KOPT-K1 (cell line): ENCODE measurements around the gene MYH9.
"Not testable (repeated sequence)": the region's sequence is repeated elsewhere in the genome, so short reads cannot be mapped to it uniquely, and the experiment has no call there.

Experiments
- H3K27ac ChIP-seq: fragments of 200-600 bp; sonication (generic); 2 replicates; pipeline ENCODE4 v1.5.1; 2016; ENCODE audit warnings: antibody characterized with exemption, mild to moderate bottlenecking, low read depth, low read length; ENCODE audit not compliant: poor library complexity, severe bottlenecking
- H3K36me3 ChIP-seq: fragments of 200-600 bp; sonication (generic); 2 replicates; pipeline ENCODE4 v1.5.1; 2017; ENCODE audit warnings: antibody characterized with exemption, mild to moderate bottlenecking, low read length, moderate library complexity; ENCODE audit not compliant: insufficient read depth
- H3K9me3 ChIP-seq: fragments of 200-600 bp; sonication (generic); 2 replicates; pipeline ENCODE4 v1.5.1; 2017; ENCODE audit warnings: antibody characterized with exemption, low read length, mild to moderate bottlenecking; ENCODE audit not compliant: insufficient read depth, poor library complexity, severe bottlenecking

The MYH9 gene

GRCh38 chr22:36271951-36272350 is 115.8 kb downstream of the MYH9 start:
- H3K36me3 ChIP-seq, result not testable (repeated sequence)

DNA sequence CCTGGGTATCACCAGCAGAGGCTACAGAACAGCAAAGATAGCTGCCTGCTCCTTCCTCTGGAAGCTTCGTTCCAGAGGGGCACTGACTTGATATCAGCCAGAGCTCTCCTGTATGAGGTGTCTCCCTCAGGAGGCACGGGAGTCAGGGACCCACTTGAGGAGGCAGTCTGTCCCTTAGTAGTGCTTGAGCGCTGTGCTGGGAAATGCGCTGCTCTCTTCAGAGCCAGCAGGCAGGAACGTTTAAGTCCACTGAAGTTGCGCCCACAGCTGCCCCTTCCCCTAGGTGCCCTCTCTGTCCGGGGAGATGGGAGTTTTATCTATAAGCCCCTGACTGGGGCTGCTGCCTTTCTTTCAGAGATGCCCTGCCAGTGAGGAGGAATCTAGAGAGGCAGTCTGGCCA is 116.5 kb downstream of the MYH9 start:
- peaks cover 14% of the 10 kb centered on the region; the same call in 1 of the 2 replicates for H3K36me3 ChIP-seq
- not testable (repeated sequence) for H3K9me3 ChIP-seq

More at GRCh38 chr22:36271951-36272350, 115.8 kb downstream of the MYH9 start:
- H3K27ac ChIP-seq, H3K9me3 ChIP-seq: not testable (repeated sequence)

DNA sequence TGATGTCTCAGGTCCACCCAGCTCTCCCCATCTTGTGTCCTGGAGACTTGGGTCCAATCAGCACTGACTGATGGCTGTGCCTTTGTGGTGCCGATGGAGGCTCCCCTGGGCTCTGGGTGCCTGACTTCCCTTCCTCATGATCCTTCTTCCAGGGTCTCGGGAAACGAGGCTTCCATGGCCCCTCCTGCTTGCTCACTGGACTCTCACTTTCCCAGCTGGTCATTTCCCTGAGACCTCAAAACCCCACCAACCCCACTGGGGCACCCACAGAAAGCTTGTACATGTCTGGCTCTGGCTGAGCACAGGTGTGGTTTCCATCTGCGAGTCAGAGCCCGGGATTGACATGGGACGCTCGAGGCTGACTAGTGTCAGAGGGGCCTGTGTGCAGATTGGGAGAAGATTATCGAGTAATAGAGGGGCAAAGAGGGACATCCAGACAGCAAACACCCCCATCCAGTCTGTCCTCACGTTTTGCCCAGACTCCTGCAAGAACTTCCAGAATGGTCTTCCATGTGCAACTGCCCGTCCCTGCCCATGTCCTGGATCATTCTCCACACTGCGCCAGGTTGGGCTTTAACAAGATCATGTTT is 119.8 kb downstream of the MYH9 start:
- H3K9me3 ChIP-seq, result no peaks in the 10 kb centered on the region
- peaks cover 29% of the 10 kb centered on the region for H3K36me3 ChIP-seq
- H3K27ac ChIP-seq, result no peak overlapping the region

More for the DNA sequence above, 116.5 kb downstream of the MYH9 start:
- H3K27ac ChIP-seq, result not testable (repeated sequence)

DNA sequence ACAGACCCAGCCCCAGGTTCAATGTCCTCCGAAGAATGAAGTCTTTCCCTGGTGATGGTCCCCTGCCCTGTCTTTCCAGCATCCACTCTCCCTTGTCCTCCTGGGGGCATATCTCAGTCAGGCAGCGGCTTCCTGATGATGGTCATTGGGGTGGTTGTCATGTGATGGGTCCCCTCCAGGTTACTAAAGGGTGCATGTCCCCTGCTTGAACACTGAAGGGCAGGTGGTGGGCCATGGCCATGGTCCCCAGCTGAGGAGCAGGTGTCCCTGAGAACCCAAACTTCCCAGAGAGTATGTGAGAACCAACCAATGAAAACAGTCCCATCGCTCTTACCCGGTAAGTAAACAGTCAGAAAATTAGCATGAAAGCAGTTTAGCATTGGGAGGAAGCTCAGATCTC is 120.7 kb downstream of the MYH9 start:
- Histone ChIP-seq H3K27ac (no peak overlapping the region), H3K9me3 (no peaks in the 10 kb centered on the region), H3K36me3 (peaks cover 36% of the 10 kb centered on the region)

- peaks cover 58% of the 10 kb centered on the region for H3K36me3 ChIP-seq
- not testable (repeated sequence) for H3K27ac ChIP-seq, H3K9me3 ChIP-seq
Observed at GRCh38 chr22:36263886-36264664, 123.7 kb downstream of the MYH9 start.

DNA sequence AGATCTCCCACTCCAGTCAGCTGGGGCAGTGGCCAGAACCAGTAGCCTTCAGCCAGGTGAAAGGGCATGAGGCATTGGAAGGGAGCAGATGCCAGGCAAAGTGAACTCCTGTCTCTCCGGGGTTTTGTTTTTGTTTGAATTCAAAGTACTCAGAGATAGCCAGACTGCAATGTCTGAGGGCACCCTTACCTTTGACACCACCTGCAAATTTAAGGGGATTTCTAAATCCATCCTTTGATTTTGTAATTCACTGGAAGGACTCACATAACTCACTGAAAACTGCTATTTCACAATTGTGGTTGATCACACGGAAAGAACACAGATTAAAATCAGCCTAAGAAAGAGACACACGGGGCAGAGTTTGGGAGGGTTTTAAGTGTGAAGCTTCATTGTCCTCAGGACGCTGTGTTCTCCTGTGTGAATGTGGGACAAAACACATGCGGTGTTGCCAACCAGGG is 124.5 kb downstream of the MYH9 start:
- not testable (repeated sequence) for H3K9me3 ChIP-seq, H3K27ac ChIP-seq
- H3K36me3 ChIP-seq, result peaks cover 61% of the 10 kb centered on the region

- not testable (repeated sequence) for H3K27ac ChIP-seq, H3K9me3 ChIP-seq
- peaks cover 64% of the 10 kb centered on the region for H3K36me3 ChIP-seq
Observed at GRCh38 chr22:36262307-36262706, 125.5 kb downstream of the MYH9 start.

GRCh38 chr22:36261675-36262074 is 126.1 kb downstream of the MYH9 start:
- H3K36me3 ChIP-seq, result peaks cover 58% of the 10 kb centered on the region
- not testable (repeated sequence) for H3K9me3 ChIP-seq, H3K27ac ChIP-seq

DNA sequence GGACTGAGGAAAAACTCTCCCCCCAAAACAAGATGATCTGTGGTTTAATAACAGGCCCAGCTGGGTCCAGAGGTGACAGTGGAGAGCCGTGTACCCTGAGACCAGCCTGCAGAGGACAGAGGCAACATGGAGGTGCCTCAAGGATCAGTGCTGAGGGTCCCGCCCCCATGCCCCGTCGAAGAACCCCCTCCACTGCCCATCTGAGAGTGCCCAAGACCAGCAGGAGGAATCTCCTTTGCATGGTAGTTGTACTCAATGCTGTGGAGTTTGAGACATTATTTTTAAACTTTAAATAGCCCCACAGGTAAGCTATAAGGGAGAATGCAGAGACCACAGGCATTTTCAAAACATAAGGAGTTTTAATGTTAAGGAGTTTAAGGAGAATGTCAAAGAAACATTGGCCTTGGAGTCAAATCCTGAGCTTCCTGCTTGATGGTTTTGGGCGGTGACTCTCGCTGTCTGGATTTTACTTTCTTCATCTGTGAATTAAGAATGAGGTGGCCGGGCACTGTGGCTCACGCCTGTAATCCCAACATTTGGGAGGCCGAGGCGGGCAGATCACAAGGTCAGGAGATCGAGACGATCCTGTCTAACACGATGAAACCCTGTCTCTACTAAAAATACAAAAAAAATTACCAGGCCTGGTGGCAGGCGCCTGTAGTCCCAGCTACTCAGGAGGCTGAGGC is 128.0 kb downstream of the MYH9 start:
- no peaks in the 10 kb centered on the region for H3K9me3 ChIP-seq
- no peak overlapping the region for H3K27ac ChIP-seq
- H3K36me3 ChIP-seq, result peaks cover 42% of the 10 kb centered on the region

DNA sequence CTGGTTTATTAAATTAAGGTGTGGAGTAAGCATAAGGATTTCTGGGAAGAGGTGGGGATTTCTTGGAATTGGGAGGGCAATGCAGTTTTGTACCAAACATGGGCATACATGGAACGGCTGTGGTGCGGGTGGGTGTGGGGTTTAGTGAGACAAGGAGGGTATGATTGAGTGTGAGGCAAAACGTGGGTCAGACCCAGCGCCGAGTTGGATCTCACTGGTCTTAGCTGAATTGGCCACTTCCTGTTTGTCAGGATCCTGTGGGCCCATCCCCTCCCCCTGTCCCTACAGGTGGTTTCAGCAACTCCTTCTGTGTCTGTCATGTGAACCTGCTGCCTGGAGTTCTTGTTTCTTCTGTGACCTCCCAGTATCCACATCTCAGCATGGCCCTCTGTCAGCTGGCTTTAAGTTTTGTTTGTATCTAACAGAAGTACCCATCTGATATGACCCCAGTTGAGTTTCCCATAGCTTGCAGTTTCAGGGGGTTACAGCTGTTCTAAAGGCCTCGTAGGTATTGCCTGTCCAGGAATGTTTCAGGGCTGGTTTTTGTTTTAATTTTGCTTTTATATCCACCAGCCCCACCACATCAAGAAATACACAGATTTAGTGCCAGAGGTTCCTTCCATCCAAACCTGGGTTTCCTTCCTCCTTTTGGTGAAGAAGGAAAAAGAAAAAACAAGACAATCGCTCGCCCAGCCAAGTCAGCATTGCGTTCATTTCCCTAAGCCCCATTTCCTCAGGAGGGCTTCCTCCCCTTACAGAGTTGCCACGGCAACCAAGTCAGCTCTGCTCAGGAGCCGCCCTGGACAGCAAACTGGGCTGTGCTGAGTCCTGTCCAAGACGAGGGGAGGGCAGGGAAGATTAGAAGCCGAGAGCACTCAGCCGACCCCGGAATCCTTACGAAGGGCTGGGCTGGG is 128.8 kb downstream of the MYH9 start:
- Histone ChIP-seq H3K36me3 (peaks cover 42% of the 10 kb centered on the region), H3K27ac (peak overlapping the region; percentile 11), H3K9me3 (no peaks in the 10 kb centered on the region)

DNA sequence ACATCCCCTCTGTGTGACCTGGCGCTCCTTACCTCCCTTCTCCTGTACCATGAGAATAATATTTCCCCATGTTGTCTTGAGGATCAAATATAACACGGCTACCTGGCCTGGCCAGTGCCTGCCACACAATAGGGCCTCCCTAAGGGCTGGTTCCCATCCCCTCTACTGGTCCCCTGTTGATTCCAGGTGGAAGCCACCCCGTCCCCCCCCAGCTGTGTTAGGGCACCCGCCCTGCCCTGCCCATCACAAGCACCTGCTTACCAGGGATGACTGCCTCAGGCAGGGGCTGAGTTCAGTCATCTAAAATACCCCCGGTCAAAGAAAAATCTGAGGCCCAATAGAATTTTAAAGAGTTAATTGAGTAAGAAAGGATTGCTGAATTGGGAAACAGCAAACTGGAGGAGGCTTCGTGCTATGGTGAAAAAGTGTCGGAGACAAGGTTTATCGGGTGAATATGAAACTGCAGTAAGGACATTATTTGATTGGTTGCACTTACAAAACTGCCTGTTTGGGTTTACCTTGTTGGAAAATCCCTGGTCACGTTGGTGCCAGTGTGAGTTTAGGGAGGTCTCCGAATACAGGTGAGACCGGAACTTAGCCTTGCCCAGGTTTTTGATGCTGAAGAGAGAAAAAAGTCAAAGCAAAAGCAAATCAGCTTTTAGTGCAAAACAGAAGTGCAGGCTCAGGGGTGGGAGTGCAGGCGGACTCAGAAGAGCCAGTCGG is 129.7 kb downstream of the MYH9 start:
- Histone ChIP-seq H3K27ac (peak overlapping the region; percentile 11), H3K36me3 (peaks cover 42% of the 10 kb centered on the region), H3K9me3 (no peaks in the 10 kb centered on the region)

GRCh38 chr22:36257308-36257707 is 130.5 kb downstream of the MYH9 start:
- peaks cover 37% of the 10 kb centered on the region for H3K36me3 ChIP-seq
- H3K9me3 ChIP-seq, result no peaks in the 10 kb centered on the region
- no peak overlapping the region for H3K27ac ChIP-seq

GRCh38 chr22:36256478-36256877 is 131.3 kb downstream of the MYH9 start:
- H3K9me3 ChIP-seq, result no peaks in the 10 kb centered on the region
- no peak overlapping the region for H3K27ac ChIP-seq
- H3K36me3 ChIP-seq, result peaks cover 29% of the 10 kb centered on the region

GRCh38 chr22:36255572-36255971 is 132.2 kb downstream of the MYH9 start:
- not testable (repeated sequence) for H3K9me3 ChIP-seq, H3K27ac ChIP-seq
- H3K36me3 ChIP-seq, result peaks cover 20% of the 10 kb centered on the region
